ENCODE measurements around the gene BTF3L4.
"Not testable (repeated sequence)": the region's sequence is repeated elsewhere in the genome, so short reads cannot be mapped to it uniquely, and the experiment has no call there.

The BTF3L4 gene

DNA sequence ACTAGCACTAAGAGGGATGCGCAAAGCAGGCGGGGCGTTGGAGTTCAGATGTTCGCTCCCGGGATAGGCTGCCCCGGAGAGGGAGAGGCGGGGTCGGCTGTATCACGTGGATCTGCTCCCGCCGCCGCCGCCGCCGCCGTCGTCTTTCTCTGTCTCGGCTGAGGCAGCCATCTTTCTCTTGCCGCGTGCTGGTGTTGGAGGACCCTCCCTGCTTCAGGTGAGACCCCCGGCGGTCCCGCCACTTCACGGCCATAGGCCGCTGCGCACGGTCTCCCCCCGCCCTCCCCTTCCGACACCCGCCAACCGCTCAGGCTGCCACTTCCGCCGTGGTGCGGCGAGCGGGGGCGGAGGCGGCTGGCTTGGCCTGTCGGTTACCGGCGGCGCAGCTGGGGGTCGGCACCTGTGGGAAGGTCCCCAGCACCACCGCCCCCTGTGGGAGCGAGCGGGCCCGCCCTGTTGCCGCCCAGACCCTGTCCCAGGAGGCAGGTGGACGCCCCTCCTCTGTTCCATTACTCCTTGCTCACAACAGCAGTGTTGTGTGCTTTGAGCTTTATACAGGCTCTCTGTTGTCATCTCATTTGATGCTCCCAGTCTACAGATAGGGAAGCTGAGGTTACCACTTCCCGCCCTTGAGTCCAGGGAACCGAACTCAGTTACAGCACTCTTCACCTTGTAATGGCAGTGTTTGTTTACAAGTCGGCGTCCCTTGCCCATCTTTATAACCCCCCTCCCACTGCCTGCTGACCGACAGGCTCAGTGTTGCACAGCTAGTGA lies at the start of gene BTF3L4:
Gene BTF3L4 (plus strand): TSS at position 133 of the 774 bp plus-strand sequence. CDS start 3,553 bp downstream, outside the sequence.
- DNase-seq (ENCODE audit: low read depth), result peak; percentile 83
- H3K4me3 ChIP-seq (ENCODE audit: low read depth, low read length), result peak within 1 kb of the TSS; percentile 88
- TF ChIP-seq, protein P1, sequence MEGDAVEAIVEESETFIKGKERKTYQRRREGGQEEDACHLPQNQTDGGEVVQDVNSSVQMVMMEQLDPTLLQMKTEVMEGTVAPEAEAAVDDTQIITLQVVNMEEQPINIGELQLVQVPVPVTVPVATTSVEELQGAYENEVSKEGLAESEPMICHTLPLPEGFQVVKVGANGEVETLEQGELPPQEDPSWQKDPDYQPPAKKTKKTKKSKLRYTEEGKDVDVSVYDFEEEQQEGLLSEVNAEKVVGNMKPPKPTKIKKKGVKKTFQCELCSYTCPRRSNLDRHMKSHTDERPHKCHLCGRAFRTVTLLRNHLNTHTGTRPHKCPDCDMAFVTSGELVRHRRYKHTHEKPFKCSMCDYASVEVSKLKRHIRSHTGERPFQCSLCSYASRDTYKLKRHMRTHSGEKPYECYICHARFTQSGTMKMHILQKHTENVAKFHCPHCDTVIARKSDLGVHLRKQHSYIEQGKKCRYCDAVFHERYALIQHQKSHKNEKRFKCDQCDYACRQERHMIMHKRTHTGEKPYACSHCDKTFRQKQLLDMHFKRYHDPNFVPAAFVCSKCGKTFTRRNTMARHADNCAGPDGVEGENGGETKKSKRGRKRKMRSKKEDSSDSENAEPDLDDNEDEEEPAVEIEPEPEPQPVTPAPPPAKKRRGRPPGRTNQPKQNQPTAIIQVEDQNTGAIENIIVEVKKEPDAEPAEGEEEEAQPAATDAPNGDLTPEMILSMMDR (IDR thresholded peaks at IDR 0.05; ENCODE audit: control insufficient read depth, extremely low read depth, insufficient read depth), result no peak

DNA sequence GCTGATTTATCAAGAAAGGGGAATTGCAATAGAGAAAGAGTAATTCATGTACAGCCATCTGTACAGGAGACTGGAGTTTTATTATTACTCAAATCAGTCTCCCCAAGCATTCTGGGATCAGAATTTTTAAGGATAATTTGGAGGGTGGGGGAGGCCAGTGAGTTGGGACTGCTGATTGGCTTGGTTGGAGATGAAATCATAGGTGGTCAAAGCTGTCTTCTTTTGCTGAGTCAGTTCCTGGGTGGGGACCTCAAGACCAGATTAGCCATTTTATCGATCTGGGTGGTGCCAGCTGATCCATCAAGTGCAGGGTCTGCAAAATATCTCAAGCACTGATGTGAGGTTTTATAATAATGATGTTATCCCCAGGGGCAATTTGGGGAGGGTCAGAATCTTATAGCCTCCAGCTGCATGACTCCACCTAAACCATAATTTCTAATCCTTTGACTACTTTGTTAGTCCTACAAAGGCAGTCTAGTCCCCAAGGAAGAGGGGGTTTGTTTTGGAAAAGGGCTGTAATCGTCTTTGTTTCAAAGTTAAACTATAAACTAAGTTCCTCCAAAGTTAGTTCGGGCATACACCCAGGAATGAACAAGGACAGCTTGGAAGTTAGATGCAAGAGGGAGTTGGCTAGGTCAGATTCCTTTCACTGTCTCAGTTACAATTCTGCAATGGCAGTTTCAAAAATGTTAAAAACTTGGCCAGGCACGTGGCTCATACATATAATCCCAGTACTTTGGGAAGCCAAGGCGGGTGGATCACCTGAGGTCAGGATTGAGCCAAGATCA lies 48.7 kb upstream of the BTF3L4 start:
- DNase-seq (ENCODE audit: low read depth), result no peak
- no peak overlapping the region for H3K4me3 ChIP-seq (ENCODE audit: low read depth, low read length)
- TF ChIP-seq, protein P1 (IDR thresholded peaks at IDR 0.05; ENCODE audit: control insufficient read depth, extremely low read depth, insufficient read depth), result no peak

DNA sequence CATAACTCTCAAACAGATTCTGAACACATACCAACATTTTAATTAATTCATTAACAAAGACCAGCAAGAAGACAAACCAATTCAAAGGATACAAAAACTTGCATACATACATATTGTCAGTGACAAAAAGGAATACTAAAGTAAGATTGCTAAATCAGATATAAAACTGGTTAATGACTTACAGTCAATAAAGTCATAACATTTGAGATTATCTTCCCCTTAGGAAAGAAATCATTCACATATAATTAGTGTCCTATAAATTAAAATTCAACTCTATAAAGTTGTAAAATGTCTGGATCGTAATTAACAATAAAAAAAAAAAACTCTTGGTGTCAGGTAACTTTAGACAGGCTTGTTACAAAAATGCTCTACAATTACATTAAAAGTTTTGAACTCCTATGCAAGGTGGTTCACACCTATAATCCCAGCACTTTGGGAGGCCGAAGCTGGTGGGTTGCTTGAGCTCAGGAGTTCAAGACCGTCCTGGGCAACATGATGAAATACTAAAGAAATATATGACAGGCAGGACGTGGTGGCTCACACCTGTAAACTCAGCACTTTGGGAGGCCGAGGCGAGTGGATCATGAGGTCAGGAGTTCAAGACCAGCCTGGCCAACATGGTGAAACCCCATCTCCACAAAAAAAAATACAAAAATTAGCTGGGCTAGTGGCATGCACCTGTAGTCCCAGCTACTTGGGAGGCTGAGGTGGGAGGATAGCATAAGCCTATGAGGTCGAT lies 47.9 kb upstream of the BTF3L4 start:
- TF ChIP-seq, protein P1 (IDR thresholded peaks at IDR 0.05; ENCODE audit: control insufficient read depth, extremely low read depth, insufficient read depth), result no peak
- no peak for DNase-seq (ENCODE audit: low read depth)
- no peak overlapping the region for H3K4me3 ChIP-seq (ENCODE audit: low read depth, low read length)

DNA sequence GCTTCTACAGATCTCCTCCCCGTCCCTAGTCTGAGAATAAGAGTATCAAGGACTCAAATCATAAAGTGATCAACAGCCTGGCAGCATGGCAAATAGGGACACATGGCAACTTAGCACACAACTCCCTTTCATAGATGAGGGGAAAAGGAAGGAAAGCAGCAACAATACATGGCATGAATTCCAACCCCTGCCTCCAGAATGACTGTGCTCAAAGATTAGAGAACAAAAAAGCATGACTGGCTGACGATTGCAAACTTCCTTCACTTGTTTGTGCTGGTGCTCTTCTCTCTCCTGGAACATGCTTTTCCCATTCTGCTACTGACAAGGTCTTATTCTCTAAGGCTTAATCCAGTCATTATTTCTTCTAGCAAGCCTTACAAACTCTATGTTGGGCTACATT lies 34.0 kb upstream of the BTF3L4 start:
- DNase-seq (ENCODE audit: low read depth), result no peak
- no peak overlapping the region for H3K4me3 ChIP-seq (ENCODE audit: low read depth, low read length)
- TF ChIP-seq, protein P1 (IDR thresholded peaks at IDR 0.05; ENCODE audit: control insufficient read depth, extremely low read depth, insufficient read depth), result no peak

DNA sequence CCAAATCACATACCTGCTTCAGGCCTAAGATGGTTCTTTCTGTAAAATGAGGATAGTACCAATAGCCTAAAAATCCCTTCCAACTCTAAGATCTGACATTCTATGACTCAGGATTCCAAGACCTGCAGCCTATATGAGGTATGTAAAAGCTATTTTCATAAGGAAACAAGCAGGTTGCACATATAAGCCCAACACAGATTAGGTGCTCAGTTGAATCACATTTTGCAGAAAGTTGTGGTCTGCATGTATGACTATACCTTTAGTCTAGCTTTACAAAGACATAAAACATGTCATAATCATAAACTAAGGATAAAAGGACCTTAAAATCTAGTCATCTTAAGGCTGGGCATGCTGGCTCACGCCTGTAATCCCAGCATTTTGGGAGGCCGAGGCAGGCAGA lies 29.8 kb upstream of the BTF3L4 start:
- no peak overlapping the region for H3K4me3 ChIP-seq (ENCODE audit: low read depth, low read length)
- TF ChIP-seq, protein P1 (IDR thresholded peaks at IDR 0.05; ENCODE audit: control insufficient read depth, extremely low read depth, insufficient read depth), result no peak
- no peak for DNase-seq (ENCODE audit: low read depth)

DNA sequence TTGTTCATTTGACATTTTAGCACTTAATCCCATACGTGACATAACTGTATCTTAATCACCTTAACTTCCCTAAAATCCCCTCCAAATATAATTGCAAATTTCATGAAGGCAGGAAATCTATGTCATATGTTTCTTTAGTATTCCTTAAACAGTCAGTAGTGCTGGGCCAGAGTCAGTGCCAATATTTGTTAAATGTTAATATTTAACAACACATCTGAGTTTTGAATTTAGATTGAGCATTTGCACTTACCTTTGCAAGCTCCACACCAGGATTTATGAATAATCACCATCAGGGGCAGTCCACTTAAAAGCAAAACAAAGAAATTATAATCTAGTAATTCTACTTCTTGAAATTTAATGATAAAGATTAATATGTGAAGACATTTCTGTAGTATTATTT lies 27.8 kb upstream of the BTF3L4 start:
- no peak overlapping the region for H3K4me3 ChIP-seq (ENCODE audit: low read depth, low read length)
- TF ChIP-seq, protein P1 (IDR thresholded peaks at IDR 0.05; ENCODE audit: control insufficient read depth, extremely low read depth, insufficient read depth), result no peak
- no peak for DNase-seq (ENCODE audit: low read depth)

DNA sequence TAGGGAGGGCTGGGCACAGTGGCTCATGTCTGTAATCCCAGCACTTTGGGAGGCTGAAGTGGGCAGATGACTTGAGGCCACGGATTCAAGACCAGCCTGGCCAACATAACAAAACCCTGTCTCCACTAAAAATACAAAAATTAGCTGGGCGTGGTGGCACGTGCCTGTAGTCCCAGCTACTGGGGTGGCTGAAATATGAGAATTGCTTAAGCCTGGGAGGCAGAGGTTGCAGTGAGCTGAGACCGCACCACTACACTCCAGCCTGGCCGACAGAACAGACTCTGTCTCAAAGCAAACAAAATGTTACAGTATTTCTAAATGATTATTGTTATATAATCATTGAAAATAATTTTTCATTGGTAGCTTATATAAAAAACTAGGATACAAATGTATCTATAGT lies 27.3 kb upstream of the BTF3L4 start:
- DNase-seq (ENCODE audit: low read depth), result not testable (repeated sequence)

More for the DNA sequence above, 27.3 kb upstream of the BTF3L4 start:
- not testable (repeated sequence) for H3K4me3 ChIP-seq (ENCODE audit: low read depth, low read length)

Measured in LNCaP clone FGC (cell line).